Left renal cortex interstitium (tissue), 4 donors: Measurements from ENCODE around the gene HPGDS. TPM values are rescaled to one million over a fixed set of nuclear protein-coding genes. Genes with fewer than 3 reads are reported as not detected.
"Not testable (repeated sequence)": the region's sequence is repeated elsewhere in the genome, so short reads cannot be mapped to it uniquely, and the experiment has no call there.

Source experiments
- DNase-seq, 4 donors: peaks; one replicate each; pipeline ENCODE4 v3.0.0-alpha.2; 2013; ENCODE audit warnings: low read depth in 4 of 4, low spot score in 2 of 4, missing footprints in 1 of 4
- polyA plus RNA-seq, 4 donors: library from polyadenylated mRNA; unstranded; fragments of 120-200 nt; gene quantifications; one replicate each; pipeline ENCODE4 v1.2.1, GENCODE V29; 2013; ENCODE audit not compliant: insufficient read length in 4 of 4

HPGDS gene
- polyA plus RNA-seq, 4 donors = 1.7 to 4.7 (median 3.5) TPM

- DNase-seq = no peak
Observed at GRCh38 chr4:94358101-94358500, 15.5 kb upstream of the HPGDS start.

- DNase-seq = no peak
Observed at GRCh38 chr4:94357624-94358023, 15.0 kb upstream of the HPGDS start.

GRCh38 chr4:94356444-94356843, 13.8 kb upstream of the HPGDS start:
- DNase-seq = no peak

DNA sequence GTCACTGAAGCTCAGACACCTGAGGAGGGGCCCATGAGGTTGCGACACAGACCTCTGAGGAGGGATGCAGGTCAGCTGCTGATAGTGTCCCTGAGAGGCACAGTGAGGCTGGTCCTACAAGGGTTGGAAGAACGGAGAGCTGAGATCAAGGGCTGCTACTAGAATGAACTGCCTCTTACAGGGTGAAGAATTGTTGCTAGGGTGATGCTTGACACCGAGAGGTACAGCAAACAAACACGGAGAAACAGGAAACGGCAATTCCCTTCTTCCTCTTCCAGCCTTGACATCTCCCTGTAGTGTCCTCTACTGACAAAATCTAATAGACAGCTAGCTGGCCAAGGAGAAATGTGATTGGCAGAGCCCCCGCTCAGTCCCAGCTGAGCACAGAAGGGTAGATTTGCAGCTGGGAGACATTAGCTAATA, 11.8 kb upstream of the HPGDS start:
- no peak for DNase-seq

GRCh38 chr4:94352996-94353395, 10.4 kb upstream of the HPGDS start:
- DNase-seq = no peak

DNA sequence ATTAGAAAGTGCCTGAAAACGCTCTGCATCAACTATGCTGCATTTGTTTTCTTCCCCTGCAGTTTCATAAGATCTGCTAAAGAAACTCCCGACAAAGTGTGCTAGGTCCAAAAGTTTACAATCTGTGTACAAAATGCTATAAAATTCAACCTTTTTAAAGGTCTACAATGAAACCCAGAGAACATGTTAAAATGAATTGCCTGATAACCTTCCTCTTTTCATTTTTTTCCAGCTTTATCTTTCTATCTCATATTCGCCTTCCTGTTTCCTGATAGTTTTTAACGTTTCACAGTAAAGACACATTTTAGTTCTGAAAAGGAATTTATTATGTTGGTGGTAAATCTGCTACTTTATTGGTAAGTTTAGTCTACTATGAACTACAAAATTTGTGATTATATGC, 9.5 kb upstream of the HPGDS start:
- DNase-seq = no peak

DNA sequence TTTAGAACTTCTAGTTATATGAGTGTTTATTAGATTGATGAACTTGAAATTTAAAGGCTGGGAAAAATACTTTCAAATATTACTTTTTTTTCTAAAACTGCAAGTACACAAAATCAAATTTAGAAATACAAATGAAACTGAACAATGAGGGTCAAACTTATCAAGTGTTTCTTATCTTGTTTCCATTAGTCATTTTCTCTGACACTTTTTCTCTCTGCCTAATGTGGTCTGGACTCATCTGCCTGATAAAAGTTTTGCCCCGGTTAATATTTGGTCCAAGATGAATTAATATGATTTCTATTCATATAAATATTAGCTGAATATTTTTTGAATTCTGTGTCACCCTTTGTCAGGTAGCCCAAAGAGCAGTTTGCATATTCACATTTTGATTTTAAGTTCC, 8.7 kb upstream of the HPGDS start:
- no peak for DNase-seq

GRCh38 chr4:94350095-94350494, 7.5 kb upstream of the HPGDS start:
- DNase-seq = no peak

GRCh38 chr4:94349193-94349592, 6.6 kb upstream of the HPGDS start:
- DNase-seq = no peak

- no peak for DNase-seq
Observed at GRCh38 chr4:94348666-94349065, 6.0 kb upstream of the HPGDS start.

DNA sequence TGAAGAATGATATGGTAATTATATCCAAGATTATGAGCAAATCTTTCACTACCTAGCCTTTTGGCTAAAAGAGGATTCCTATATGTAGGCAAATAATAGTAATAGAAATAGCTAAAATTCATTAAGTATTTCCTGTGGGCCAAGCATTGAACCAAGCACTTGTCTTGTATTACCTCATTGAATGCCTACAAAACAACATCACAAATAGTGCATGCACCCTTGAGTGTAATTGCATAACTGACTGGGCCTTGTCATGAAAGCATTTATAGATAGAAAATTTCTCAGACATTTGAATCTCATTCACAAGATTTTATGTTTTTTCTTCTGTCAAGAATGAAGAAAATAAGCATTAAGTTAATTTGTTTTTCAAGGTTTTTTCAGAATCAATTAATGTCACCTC, 3.9 kb upstream of the HPGDS start:
- no peak for DNase-seq

GRCh38 chr4:94345969-94346368, 3.3 kb upstream of the HPGDS start:
- DNase-seq = no peak

GRCh38 chr4:94345266-94345665, 2.6 kb upstream of the HPGDS start:
- no peak for DNase-seq

GRCh38 chr4:94344457-94344856, 1.8 kb upstream of the HPGDS start:
- no peak for DNase-seq

DNA sequence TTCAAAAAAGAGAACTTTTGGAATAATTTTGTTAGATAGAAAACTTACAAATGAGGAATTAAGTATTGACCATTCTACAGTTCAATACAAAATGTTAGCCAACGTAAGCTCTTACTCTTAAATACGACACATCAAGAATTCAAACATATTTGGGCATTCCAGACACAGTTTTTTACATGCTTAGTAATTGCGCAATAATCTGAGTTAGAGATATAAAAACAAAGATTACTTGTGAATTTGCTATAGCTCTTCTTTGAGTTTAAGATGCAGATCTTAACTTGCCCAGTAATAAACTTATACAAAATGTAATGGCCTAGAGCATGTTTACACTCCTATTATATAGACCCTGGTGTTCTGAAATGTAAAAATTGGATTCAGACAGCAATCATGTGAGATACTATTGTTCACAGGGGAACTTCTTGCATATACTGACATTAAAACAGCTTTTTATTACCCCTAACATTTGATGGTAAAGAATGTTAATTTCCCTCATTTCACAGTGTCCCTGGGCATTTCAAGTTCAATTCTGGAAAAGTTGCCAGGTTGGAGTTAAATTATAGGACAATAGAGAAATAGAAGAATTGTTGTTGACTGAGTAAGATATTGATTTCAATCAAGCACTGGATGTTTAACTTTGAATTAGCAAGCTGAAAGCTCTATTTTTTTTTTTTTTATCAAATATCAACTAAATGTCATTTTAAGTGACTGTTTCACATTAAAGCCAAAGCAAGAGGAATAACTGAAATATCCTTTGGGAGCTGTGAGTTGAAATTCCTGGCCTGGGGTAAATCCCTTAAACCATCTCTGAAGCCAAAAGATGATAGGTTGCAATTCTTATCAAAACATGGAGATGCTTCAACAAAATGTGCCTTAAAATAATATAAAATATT, 910 bp downstream of the HPGDS start:
- no peak for DNase-seq

GRCh38 chr4:94339779-94340178, 2.9 kb downstream of the HPGDS start:
- DNase-seq = no peak

GRCh38 chr4:94338681-94339351, 3.8 kb downstream of the HPGDS start:
- DNase-seq = no peak

- DNase-seq = not testable (repeated sequence)
Observed at GRCh38 chr4:94336791-94337190, 5.8 kb downstream of the HPGDS start.

DNA sequence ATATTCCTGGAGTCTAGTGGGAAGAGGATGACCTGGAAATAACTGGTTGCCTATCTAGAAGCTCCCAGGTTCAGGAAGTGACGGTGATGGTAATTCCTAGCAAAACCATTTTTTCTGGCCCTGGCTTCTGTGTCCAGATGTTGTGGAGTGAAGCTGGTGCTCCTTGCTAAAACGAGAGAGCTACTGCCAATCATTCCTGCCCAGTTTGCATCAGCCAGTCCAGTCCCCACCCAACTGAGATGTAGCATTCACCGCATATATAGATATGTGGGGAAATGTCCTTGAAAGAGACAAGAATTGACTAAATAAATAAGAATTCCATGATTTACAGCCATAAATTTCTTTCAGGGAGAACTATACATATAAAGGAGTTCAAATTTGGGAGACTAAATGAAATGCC, 6.3 kb downstream of the HPGDS start:
- DNase-seq = no peak

DNA sequence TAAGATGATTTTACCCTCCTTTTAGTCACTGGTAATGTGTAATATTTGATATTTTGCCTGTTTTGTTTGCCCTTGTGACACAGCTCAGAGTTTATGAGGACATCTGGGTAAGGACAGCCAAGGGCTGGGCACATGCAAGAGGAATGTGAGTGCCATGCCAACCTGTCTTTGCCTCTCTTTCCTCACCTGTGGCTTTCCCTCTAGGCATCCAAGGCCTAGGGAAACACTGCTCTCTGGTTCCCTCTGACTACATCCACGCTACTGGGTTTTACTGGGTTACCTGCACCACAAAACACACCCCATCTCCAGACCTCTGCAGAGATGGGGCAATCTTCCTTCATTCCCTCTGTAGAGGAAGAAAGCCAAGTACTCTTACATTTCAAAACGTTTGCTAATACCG, 7.7 kb downstream of the HPGDS start:
- DNase-seq = no peak

GRCh38 chr4:94334476-94334875, 8.2 kb downstream of the HPGDS start:
- DNase-seq = no peak

GRCh38 chr4:94333866-94334265, 8.8 kb downstream of the HPGDS start:
- no peak for DNase-seq
